GM12878 (cell line): ENCODE measurements around the gene RASSF10.

Source experiments
- BACH1 ChIP-seq: fragments of 450-650 bp; IDR thresholded peaks from 2 replicates; pipeline ENCODE4 v1.6.1; 2017; ENCODE audit warnings: mild to moderate bottlenecking, borderline replicate concordance
- CTCF ChIP-seq, 3 experiments: IDR thresholded peaks in 2 of 3; conservative IDR thresholded peaks in 1 of 3; 2 replicates each; pipeline ENCODE4 v1.5.1; 2011; ENCODE audit warnings: low read depth in 3 of 3, low read length in 3 of 3, mild to moderate bottlenecking in 3 of 3, control low read depth in 2 of 3, moderate library complexity in 2 of 3, inconsistent platforms in 1 of 3, mixed read lengths in 1 of 3; ENCODE audit not compliant: control insufficient read depth in 2 of 3, insufficient read depth in 1 of 3; ENCODE audit errors: extremely low read depth in 1 of 3
- DPF2 ChIP-seq: fragments of 450-650 bp; IDR thresholded peaks from 2 replicates; pipeline ENCODE4 v1.6.1; 2017; ENCODE audit warnings: mild to moderate bottlenecking
- E2F8 ChIP-seq: fragments of 450-650 bp; IDR thresholded peaks from 2 replicates; pipeline ENCODE4 v1.6.1; 2018; ENCODE audit warnings: mild to moderate bottlenecking, low read depth, moderate library complexity; ENCODE audit not compliant: partially characterized antibody
- GATAD2B ChIP-seq: fragments of 450-650 bp; conservative IDR thresholded peaks from 2 replicates; pipeline ENCODE4 v1.6.1; 2017; ENCODE audit warnings: low read depth, mild to moderate bottlenecking, moderate library complexity
- HCFC1 ChIP-seq: fragments of 150-350 bp; IDR thresholded peaks from 2 replicates; pipeline ENCODE4 v1.6.1; 2014; ENCODE audit warnings: low read length
- JUND ChIP-seq: IDR thresholded peaks from 2 replicates; pipeline ENCODE4 v1.6.1; 2012; ENCODE audit warnings: low read depth, mild to moderate bottlenecking, low read length, improper control_type of control experiment, moderate library complexity
- MAX ChIP-seq: IDR thresholded peaks from 2 replicates; pipeline ENCODE4 v1.6.1; 2012; ENCODE audit warnings: low read depth, low read length, improper control_type of control experiment
- MXI1 ChIP-seq: fragments of 150-350 bp; IDR thresholded peaks from 2 replicates; pipeline ENCODE4 v1.6.1; 2011; ENCODE audit warnings: low read depth, mild to moderate bottlenecking, inconsistent platforms, low read length, improper control_type of control experiment
- POLR2A ChIP-seq: IDR thresholded peaks from 2 replicates; pipeline ENCODE4 v1.6.1; 2011; ENCODE audit warnings: low read depth, mild to moderate bottlenecking, low read length
- POLR2AphosphoS5 ChIP-seq: IDR thresholded peaks from 2 replicates; pipeline ENCODE4 v1.6.1; 2011; ENCODE audit warnings: mild to moderate bottlenecking, low read length, inconsistent platforms
- TBL1XR1 ChIP-seq: IDR thresholded peaks from 2 replicates; pipeline ENCODE4 v1.6.1; 2012; ENCODE audit warnings: low read depth, low read length, improper control_type of control experiment
- TCF12 ChIP-seq: IDR thresholded peaks from 2 replicates; pipeline ENCODE4 v1.6.1; 2011; ENCODE audit warnings: low read depth, mild to moderate bottlenecking, low read length

- TF ChIP-seq HCFC1 (no peak), E2F8 (no peak), DPF2 (no peak), BACH1 (no peak), POLR2AphosphoS5 (no peak), CTCF (IDR thresholded peaks at IDR 0.05 in 2 of 3, conservative IDR thresholded peaks at IDR 0.05 in 1 of 3; ENCODE audit: control insufficient read depth in 2 of 3, extremely low read depth in 1 of 3, insufficient read depth in 1 of 3, low read depth in 3 of 3, low read length in 3 of 3) (no peak), MXI1 (no peak), JUND (no peak), GATAD2B (no peak), POLR2A (no peak), TCF12 (no peak), TBL1XR1 (no peak), MAX (no peak)
Measured at GRCh38 chr11:13026722-13027121, 17.6 kb downstream of the RASSF10 start.
